HepG2 (cell line): ENCODE results near the gene DACH2. TPM values are rescaled to one million over a fixed set of nuclear protein-coding genes. Genes with fewer than 3 reads are reported as not detected.

Experiments used
- ATF4 ChIP-seq, 2 experiments: fragments of 450-650 bp in 1 of 2; sonication (generic) in 1 of 2; formaldehyde crosslinking; IDR thresholded peaks; 2 replicates each; pipeline versions ENCODE4 v1.5.0 to v1.8.0; 2020 to 2022; ENCODE audit warnings: mild to moderate bottlenecking in 1 of 2, missing genetic modification reagents in 1 of 2
- ETV5 ChIP-seq: IDR thresholded peaks from 2 replicates; pipeline ENCODE4 v1.6.1; 2018; ENCODE audit warnings: missing biosample characterization, missing genetic modification reagents, inconsistent platforms, borderline replicate concordance
- FOXA3 ChIP-seq: IDR thresholded peaks from 2 replicates; pipeline ENCODE4 v1.6.1; 2016; ENCODE audit warnings: missing genetic modification reagents, missing compliant biosample characterization
- FOXC1 ChIP-seq: sonication (generic); formaldehyde crosslinking; IDR thresholded peaks from 2 replicates; pipeline ENCODE4 v1.8.0; 2022; ENCODE audit warnings: mild to moderate bottlenecking, missing genetic modification reagents, borderline replicate concordance
- FOXP1 ChIP-seq, 2 experiments: fragments of 450-650 bp in 1 of 2; IDR thresholded peaks; 2 replicates each; pipeline ENCODE4 v1.6.1; 2017 to 2018; ENCODE audit warnings: antibody characterized with exemption in 1 of 2
- GABPB1 ChIP-seq: IDR thresholded peaks from 2 replicates; pipeline ENCODE4 v1.6.1; 2016; ENCODE audit warnings: mild to moderate bottlenecking, missing genetic modification reagents, moderate library complexity, missing compliant biosample characterization
- HNF4A ChIP-seq: sonication (generic); formaldehyde crosslinking; IDR thresholded peaks from 2 replicates; pipeline ENCODE4 v1.4.0; 2020; ENCODE audit warnings: missing genetic modification reagents
- ISL2 ChIP-seq: sonication (generic); formaldehyde crosslinking; IDR thresholded peaks from 2 replicates; pipeline ENCODE4 v1.5.0; 2020; ENCODE audit warnings: missing genetic modification reagents
- KDM6A ChIP-seq: IDR thresholded peaks from 2 replicates; pipeline ENCODE4 v1.6.1; 2016; ENCODE audit warnings: low read depth
- MIXL1 ChIP-seq: IDR thresholded peaks from 2 replicates; pipeline ENCODE4 v1.6.1; 2016
- MTERF4 ChIP-seq: sonication (generic); formaldehyde crosslinking; IDR thresholded peaks from 2 replicates; pipeline ENCODE4 v1.8.0; 2023; ENCODE audit warnings: mild to moderate bottlenecking, missing genetic modification reagents
- MXD3 ChIP-seq: IDR thresholded peaks from 2 replicates; pipeline ENCODE4 v1.6.1; 2016; ENCODE audit warnings: mild to moderate bottlenecking, missing biosample characterization, missing genetic modification reagents
- NCOR1 ChIP-seq: fragments of 200-600 bp; sonication (generic); IDR thresholded peaks from 2 replicates; pipeline ENCODE4 v1.7.0; 2017; ENCODE audit warnings: antibody characterized with exemption, low read length, borderline replicate concordance
- NFIC ChIP-seq: IDR thresholded peaks from 2 replicates; pipeline ENCODE4 v1.6.1; 2012; ENCODE audit warnings: mild to moderate bottlenecking, low read length, inconsistent platforms
- RXRB ChIP-seq: IDR thresholded peaks from 2 replicates; pipeline ENCODE4 v1.6.1; 2016; ENCODE audit warnings: borderline replicate concordance, missing genetic modification reagents, missing compliant biosample characterization
- SKIL ChIP-seq: sonication (generic); formaldehyde crosslinking; IDR thresholded peaks from 2 replicates; pipeline ENCODE4 v1.8.0; 2022; ENCODE audit warnings: missing genetic modification reagents, mild to moderate bottlenecking, moderate library complexity, borderline replicate concordance
- SOX5 ChIP-seq: IDR thresholded peaks from 2 replicates; pipeline ENCODE4 v1.6.1; 2016; ENCODE audit warnings: borderline replicate concordance
- TAF1 ChIP-seq: sonication (generic); formaldehyde crosslinking; IDR thresholded peaks from 2 replicates; pipeline ENCODE4 v1.4.0; 2020; ENCODE audit warnings: missing genetic modification reagents
- TCF7L2 ChIP-seq: IDR thresholded peaks from 2 replicates; pipeline ENCODE4 v1.6.1; 2011; ENCODE audit warnings: mild to moderate bottlenecking, low read depth, low read length, moderate library complexity
- YEATS4 ChIP-seq: sonication (generic); formaldehyde crosslinking; IDR thresholded peaks from 2 replicates; pipeline ENCODE4 v1.4.0; 2020; ENCODE audit warnings: missing genetic modification reagents, borderline replicate concordance
- ZBTB20 ChIP-seq: sonication (generic); formaldehyde crosslinking; IDR thresholded peaks from 2 replicates; pipeline ENCODE4 v1.8.1; 2023; ENCODE audit warnings: missing genetic modification reagents, low read depth, mild to moderate bottlenecking, borderline replicate concordance
- ZNF614 ChIP-seq: IDR thresholded peaks from 2 replicates; pipeline ENCODE4 v1.6.1; 2018; ENCODE audit warnings: missing biosample characterization, missing genetic modification reagents, inconsistent platforms, borderline replicate concordance
- ZNF619 ChIP-seq: sonication (generic); formaldehyde crosslinking; IDR thresholded peaks from 2 replicates; pipeline ENCODE4 v1.4.0; 2020; ENCODE audit warnings: mild to moderate bottlenecking, missing genetic modification reagents
- ZNF670 ChIP-seq: sonication (generic); formaldehyde crosslinking; IDR thresholded peaks from 2 replicates; pipeline ENCODE4 v1.8.0; 2022; ENCODE audit warnings: mild to moderate bottlenecking, missing genetic modification reagents, borderline replicate concordance
- ZNF75D ChIP-seq: sonication (generic); formaldehyde crosslinking; IDR thresholded peaks from 2 replicates; pipeline ENCODE4 v1.8.1; 2023; ENCODE audit warnings: missing genetic modification reagents, mild to moderate bottlenecking, borderline replicate concordance
- ZNF839 ChIP-seq: sonication (generic); formaldehyde crosslinking; IDR thresholded peaks from 2 replicates; pipeline ENCODE4 v1.4.0; 2020; ENCODE audit warnings: missing genetic modification reagents, mild to moderate bottlenecking, borderline replicate concordance
- ZNF878 ChIP-seq: sonication (generic); formaldehyde crosslinking; IDR thresholded peaks from 2 replicates; pipeline ENCODE4 v1.8.1; 2023; ENCODE audit warnings: mild to moderate bottlenecking, missing genetic modification reagents, moderate library complexity
- polyA plus RNA-seq, 8 experiments: library from polyadenylated mRNA; depleted of rRNA in 3 of 8; stranded (reverse) in 7 of 8; unstranded in 1 of 8; fragments of >200 nt; fragmentation: Illumina TruSeq in 4 of 8; extraction: Trizol in 4 of 8; gene quantifications; 2 replicates each; pipeline versions ENCODE4 v1.2.1 to v1.2.3, GENCODE V29; 2011 to 2016; ENCODE audit warnings: low read depth in 4 of 8, missing spikeins in 1 of 8, mixed read lengths in 1 of 8; ENCODE audit not compliant: insufficient read depth in 1 of 8
- total RNA-seq, 5 experiments: library from RNA; depleted of rRNA; stranded (reverse); fragments of >200 nt; fragmentation: Illumina TruSeq; extraction: Trizol; gene quantifications; 2 replicates each; pipeline ENCODE4 v1.2.3, GENCODE V29; 2016; ENCODE audit warnings: low read depth in 1 of 5

DACH2 gene
- total and polyA plus RNA-seq, 2 of the 13 experiments (the other 11 are each of a cell fraction or from before 2014, with no cell fraction given), result not detected

GRCh38 chrX:86369847-86370630, 221.8 kb downstream of the DACH2 start (continued):
- no peak for TF ChIP-seq ZNF619 (CRISPR knock-in tag)
- no peak for TF ChIP-seq FOXC1 (CRISPR knock-in tag)
- TF ChIP-seq ISL2 (CRISPR knock-in tag), result peak; percentile 63; the same call in 1 of the 2 replicates
- peak; percentile 81 for TF ChIP-seq NFIC
- TF ChIP-seq MXD3 (CRISPR knock-in tag), result no peak
- TF ChIP-seq ZNF670 (CRISPR knock-in tag), result no peak
- TF ChIP-seq FOXA3 (CRISPR knock-in tag), result peak; percentile 47
- TF ChIP-seq RXRB (CRISPR knock-in tag), result peak; percentile 59
- TF ChIP-seq ZNF614, result no peak
- no peak for TF ChIP-seq ZNF75D (CRISPR knock-in tag)
- TF ChIP-seq ZNF878, result no peak
- peak; percentile 31; the same call in 1 of the 2 replicates for TF ChIP-seq ZBTB20 (CRISPR knock-in tag)
- TF ChIP-seq ZNF839 (CRISPR knock-in tag), result no peak
- TF ChIP-seq ATF4 (CRISPR knock-in tag; IDR thresholded peaks at IDR 0.05), result 0 out of 4 replicates have a peak, but pooled peaks of 1 of the 2 experiments have one; percentile 20
- TF ChIP-seq MTERF4 (CRISPR knock-in tag), result no peak
- peak; percentile 61; the same call in 1 of the 2 replicates for TF ChIP-seq SOX5 (CRISPR knock-in tag)
- 0 out of 2 replicates have a peak, but pooled peaks have one; percentile 27 for TF ChIP-seq YEATS4 (CRISPR knock-in tag)
- peak; percentile 52; the same call in 1 of the 2 replicates for TF ChIP-seq SKIL
- peak; percentile 54 for TF ChIP-seq KDM6A
- TF ChIP-seq MIXL1 (CRISPR knock-in tag), result 0 out of 2 replicates have a peak, but pooled peaks have one; percentile 24
- peak; percentile 62 for TF ChIP-seq HNF4A (CRISPR knock-in tag)
- TF ChIP-seq GABPB1, result no peak
- peak; percentile 60; the same call in 1 of the 2 replicates for TF ChIP-seq ETV5 (CRISPR knock-in tag)
- 0 out of 2 replicates have a peak, but pooled peaks have one; percentile 44 for TF ChIP-seq TCF7L2
- peak; percentile 64; the same call in 1 of the 2 replicates for TF ChIP-seq NCOR1
- TF ChIP-seq TAF1, result no peak
- TF ChIP-seq FOXP1 (IDR thresholded peaks at IDR 0.05), result no peak
- TF ChIP-seq FOXP1 (CRISPR knock-in tag; IDR thresholded peaks at IDR 0.05), result peak; percentile 53; the same call in 1 of the 2 replicates
